ENCODE measurements around the gene MYH7. TPM values are rescaled to one million over a fixed set of nuclear protein-coding genes. Genes with fewer than 3 reads are reported as not detected.

The MYH7 gene
- total and polyA plus RNA-seq, 3 donors from 2014 or later, result 0.87 to 51.3 (median 1.3) TPM

GRCh38 chr14:23481362-23481970, 46.0 kb upstream of the MYH7 start:
- no peaks in the 10 kb centered on the region for H3K9me3 ChIP-seq
- H3K27ac ChIP-seq, result no peak overlapping the region
- 61 to 63% methylated on average over 3 of the region's 3 CpGs for WGBS, 2 donors
- H3K4me1 ChIP-seq, result no peaks in the 10 kb centered on the region
- H3K4me3 ChIP-seq, result no peak overlapping the region
- TF ChIP-seq, protein P1, sequence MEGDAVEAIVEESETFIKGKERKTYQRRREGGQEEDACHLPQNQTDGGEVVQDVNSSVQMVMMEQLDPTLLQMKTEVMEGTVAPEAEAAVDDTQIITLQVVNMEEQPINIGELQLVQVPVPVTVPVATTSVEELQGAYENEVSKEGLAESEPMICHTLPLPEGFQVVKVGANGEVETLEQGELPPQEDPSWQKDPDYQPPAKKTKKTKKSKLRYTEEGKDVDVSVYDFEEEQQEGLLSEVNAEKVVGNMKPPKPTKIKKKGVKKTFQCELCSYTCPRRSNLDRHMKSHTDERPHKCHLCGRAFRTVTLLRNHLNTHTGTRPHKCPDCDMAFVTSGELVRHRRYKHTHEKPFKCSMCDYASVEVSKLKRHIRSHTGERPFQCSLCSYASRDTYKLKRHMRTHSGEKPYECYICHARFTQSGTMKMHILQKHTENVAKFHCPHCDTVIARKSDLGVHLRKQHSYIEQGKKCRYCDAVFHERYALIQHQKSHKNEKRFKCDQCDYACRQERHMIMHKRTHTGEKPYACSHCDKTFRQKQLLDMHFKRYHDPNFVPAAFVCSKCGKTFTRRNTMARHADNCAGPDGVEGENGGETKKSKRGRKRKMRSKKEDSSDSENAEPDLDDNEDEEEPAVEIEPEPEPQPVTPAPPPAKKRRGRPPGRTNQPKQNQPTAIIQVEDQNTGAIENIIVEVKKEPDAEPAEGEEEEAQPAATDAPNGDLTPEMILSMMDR (IDR thresholded peaks at IDR 0.05), result no peak
- no peak for TF ChIP-seq POLR2A (IDR thresholded peaks at IDR 0.05)
- intact Hi-C loops (cut with DNase I; ENCODE audit: low total_unique reads), result loop anchor here (10.0 kb wide), 1 partner anchor 63 kb away; no protein-coding TSS in a partner anchor
- no peak for DNase-seq
- no peaks in the 10 kb centered on the region for H3K27me3 ChIP-seq
- H3K36me3 ChIP-seq (ENCODE audit: low read depth, missing control alignments), result no peaks in the 10 kb centered on the region

GRCh38 chr14:23478109-23478759, 42.8 kb upstream of the MYH7 start:
- no peaks in the 10 kb centered on the region for H3K4me1 ChIP-seq
- TF ChIP-seq POLR2A (IDR thresholded peaks at IDR 0.05), result no peak
- TF ChIP-seq, protein P1 (IDR thresholded peaks at IDR 0.05), result peak; percentile 73 to 83 (median 73)
- H3K27me3 ChIP-seq, result no peaks in the 10 kb centered on the region
- intact Hi-C loops (cut with DNase I; ENCODE audit: low total_unique reads), result loop anchor here (5.0 kb wide), 1 partner anchor 84 kb away; no protein-coding TSS in a partner anchor
- DNase-seq, result peak; percentile 68
- H3K27ac ChIP-seq, result no peak overlapping the region
- no peaks in the 10 kb centered on the region for H3K36me3 ChIP-seq (ENCODE audit: low read depth, missing control alignments)
- 31 to 37% methylated on average over 5 of the region's 5 CpGs for WGBS, 2 donors
- no peaks in the 10 kb centered on the region for H3K9me3 ChIP-seq
- H3K4me3 ChIP-seq, result no peak overlapping the region

- Histone ChIP-seq H3K4me3 (no peak overlapping the region), H3K36me3 (ENCODE audit: low read depth, missing control alignments) (no peaks in the 10 kb centered on the region), H3K4me1 (peaks cover 22% of the 10 kb centered on the region), H3K27me3 (no peaks in the 10 kb centered on the region), H3K9me3 (no peaks in the 10 kb centered on the region), H3K27ac (no peak overlapping the region)
- WGBS, 2 donors, result 72 to 86% methylated on average over 1 of the region's 1 CpG
- no peak for TF ChIP-seq POLR2A (IDR thresholded peaks at IDR 0.05)
- TF ChIP-seq, protein P1 (IDR thresholded peaks at IDR 0.05), result no peak
- DNase-seq, result no peak
- intact Hi-C loops (cut with DNase I; ENCODE audit: low total_unique reads), result no loop called here
These were observed 35.5 kb upstream of the MYH7 start for GRCh38 chr14:23470947-23471346.

- no peak for TF ChIP-seq POLR2A (IDR thresholded peaks at IDR 0.05)
- TF ChIP-seq, protein P1 (IDR thresholded peaks at IDR 0.05), result no peak
- Histone ChIP-seq H3K4me3 (peak overlapping the region; percentile 68 to 98), H3K27ac (peak overlapping the region; percentile 81 to 84), H3K27me3 (no peaks in the 10 kb centered on the region), H3K4me1 (peaks cover 22% of the 10 kb centered on the region), H3K9me3 (no peaks in the 10 kb centered on the region), H3K36me3 (ENCODE audit: low read depth, missing control alignments) (no peaks in the 10 kb centered on the region)
- no peak for DNase-seq
- intact Hi-C loops (cut with DNase I; ENCODE audit: low total_unique reads), result no loop called here
- 1 to 2% methylated on average over 11 of the region's 11 CpGs for WGBS, 2 donors
These were observed 34.5 kb upstream of the MYH7 start for GRCh38 chr14:23469906-23470403.
